GM11168 (cell line): ENCODE data around the gene TRRAP.

ENCODE experiments used
- in situ Hi-C: fragments of 300-500 bp; cut with MboI; formaldehyde crosslinking; loops from one replicate; pipeline ENCODE4 v1.12.0; 2022; ENCODE audit warnings: low sequenced_read_pairs; ENCODE audit not compliant: unreplicated experiment

TRRAP gene

DNA sequence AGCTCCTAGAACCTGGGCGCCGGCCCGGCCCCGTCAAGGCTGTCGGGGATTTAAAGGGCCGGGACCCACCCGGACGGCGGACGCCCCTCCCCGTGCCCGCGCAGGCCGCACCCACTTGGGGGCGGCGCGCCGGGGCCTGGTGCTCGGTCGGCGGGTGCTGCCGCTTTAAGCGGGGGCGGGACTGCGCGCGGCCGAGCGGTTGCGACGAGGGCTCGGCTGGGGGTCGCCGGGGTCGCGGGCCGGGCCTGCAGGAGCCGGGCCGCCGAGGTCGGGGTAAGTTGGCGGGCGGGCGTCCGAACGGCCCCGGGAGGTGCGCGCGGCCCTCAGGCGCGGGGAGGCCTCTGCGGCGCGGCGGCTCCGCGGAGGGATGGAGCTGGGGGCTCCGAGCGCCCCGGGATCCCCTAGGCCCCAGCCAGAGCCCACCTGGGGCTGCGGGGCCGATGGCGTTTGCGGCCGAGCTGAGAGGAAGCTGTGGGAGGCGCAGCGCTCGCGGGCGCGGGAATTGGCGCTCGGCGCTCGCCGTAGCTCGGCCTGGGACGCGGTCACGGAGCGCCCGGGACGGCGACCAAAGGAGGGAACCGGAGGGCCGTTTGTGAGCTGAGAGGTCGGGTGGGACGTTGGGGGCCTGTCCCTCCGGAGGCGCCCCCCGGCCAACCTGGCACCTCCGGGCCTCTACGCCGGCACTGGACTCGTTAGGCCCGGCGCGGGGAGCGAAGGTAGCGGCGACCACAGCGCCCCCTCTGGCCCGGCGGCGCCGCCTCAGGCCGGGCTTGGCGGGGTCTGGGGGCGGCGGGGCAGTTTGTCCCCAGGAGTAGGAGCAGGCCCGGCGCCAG is at the start of gene TRRAP:
Gene TRRAP, plus strand, starts transcription at position 168 of the 833 bp plus-strand sequence. CDS start 2,619 bp downstream, outside the sequence.
- in situ Hi-C loops = no loop called here

DNA sequence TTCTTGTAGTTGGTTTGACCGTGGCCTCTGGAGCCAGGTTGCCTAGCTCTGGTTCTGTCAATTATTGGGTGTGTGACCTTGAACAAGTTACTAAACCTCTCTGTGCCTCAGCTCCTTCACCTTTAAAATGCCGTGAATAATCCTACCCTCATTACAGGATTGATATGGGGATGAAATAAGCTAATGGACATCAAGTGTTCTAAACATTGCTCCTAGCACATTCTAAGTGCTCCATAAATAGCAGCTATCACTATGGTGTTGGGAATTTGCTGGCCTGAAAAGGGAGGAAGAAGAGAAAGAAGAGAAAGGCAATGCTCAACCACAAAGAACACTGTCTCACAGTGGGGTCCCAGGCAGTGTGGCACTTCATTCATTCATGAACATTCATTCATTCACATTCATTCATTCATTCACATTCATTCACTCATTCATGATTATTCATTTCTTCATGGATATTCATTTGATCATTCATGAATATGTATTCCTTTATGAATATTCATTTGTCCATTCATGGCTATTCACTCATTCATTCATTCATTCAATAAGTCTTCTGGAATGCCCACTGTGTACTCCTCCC is 47.3 kb upstream of the TRRAP start:
- in situ Hi-C loops = loop anchor here (25.0 kb wide), 1 partner anchor 94 kb away; no protein-coding TSS in a partner anchor

GRCh38 chr7:98831641-98832221 is 46.6 kb upstream of the TRRAP start:
- in situ Hi-C loops = loop anchor here (25.0 kb wide), 1 partner anchor 94 kb away; no protein-coding TSS in a partner anchor

GRCh38 chr7:98833022-98833421 is 45.3 kb upstream of the TRRAP start:
- in situ Hi-C loops = loop anchor here (25.0 kb wide), 1 partner anchor 96 kb away; no protein-coding TSS in a partner anchor

DNA sequence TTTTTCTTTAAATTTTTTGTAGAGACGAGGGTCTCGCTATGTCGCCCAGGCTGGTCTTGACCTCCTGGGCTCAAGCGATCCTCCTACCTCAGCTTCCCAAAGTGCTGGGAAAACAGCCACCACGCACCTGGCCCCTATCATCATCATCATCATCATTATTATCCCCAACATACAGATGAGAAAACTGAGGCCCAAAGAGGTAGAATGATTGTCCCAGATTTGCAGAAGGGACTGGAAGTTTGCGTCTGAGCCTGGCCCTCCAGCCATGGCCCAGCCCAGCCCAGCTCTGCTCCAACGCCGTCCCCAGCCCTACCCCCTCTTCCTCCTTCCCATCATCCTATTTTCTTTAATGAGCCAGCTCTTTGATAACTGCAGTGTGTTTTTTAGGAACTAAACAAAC is 43.4 kb upstream of the TRRAP start:
- in situ Hi-C loops = loop anchor here (25.0 kb wide), 1 partner anchor 98 kb away; no protein-coding TSS in a partner anchor

GRCh38 chr7:98836811-98837629 is 41.3 kb upstream of the TRRAP start:
- in situ Hi-C loops = loop anchor here (25.0 kb wide), 1 partner anchor 100 kb away; no protein-coding TSS in a partner anchor

DNA sequence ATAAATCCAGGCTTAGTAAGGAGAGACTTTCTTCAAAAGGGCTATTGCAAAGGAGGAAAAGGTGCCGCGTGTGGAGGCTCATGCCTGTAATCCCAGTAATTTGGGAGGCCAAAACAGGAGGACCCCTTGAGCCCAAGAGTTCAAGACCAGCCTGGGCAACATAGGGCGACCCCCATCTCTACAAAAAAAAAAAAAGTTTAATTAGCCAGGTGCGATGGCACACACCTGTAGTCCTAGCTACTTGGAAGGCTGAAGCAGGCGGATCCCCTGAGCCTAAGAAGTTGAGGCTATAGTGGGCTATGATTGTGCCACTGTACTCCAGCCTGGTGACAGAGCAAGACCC is 40.7 kb upstream of the TRRAP start:
- in situ Hi-C loops = loop anchor here (25.0 kb wide), 1 partner anchor 100 kb away; no protein-coding TSS in a partner anchor

GRCh38 chr7:98840096-98840495 is 38.2 kb upstream of the TRRAP start:
- in situ Hi-C loops = loop anchor here (5.0 to 25.0 kb wide), 2 partner anchors 103 to 408 kb away; no protein-coding TSS in a partner anchor

DNA sequence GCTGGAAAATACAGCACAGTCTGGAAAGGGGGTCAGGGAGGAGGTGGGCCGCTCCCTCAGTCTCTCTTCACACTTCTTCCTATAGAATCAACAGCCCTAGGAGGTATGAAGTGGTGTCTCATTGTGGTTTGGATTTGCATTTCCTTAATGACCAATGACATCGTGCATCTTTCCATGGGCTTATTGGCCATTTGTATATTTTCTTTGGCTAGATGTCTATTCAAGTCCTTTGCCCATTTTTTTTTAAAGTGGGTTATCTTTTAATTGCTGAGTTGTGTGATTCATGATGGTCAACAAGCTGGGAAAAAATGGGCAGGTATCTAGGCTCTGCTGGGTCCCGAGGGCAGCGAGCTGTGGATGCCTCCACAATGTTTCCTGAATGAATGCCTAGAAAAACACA is 37.6 kb upstream of the TRRAP start:
- in situ Hi-C loops = loop anchor here (5.0 to 25.0 kb wide), 2 partner anchors 103 to 408 kb away; no protein-coding TSS in a partner anchor

DNA sequence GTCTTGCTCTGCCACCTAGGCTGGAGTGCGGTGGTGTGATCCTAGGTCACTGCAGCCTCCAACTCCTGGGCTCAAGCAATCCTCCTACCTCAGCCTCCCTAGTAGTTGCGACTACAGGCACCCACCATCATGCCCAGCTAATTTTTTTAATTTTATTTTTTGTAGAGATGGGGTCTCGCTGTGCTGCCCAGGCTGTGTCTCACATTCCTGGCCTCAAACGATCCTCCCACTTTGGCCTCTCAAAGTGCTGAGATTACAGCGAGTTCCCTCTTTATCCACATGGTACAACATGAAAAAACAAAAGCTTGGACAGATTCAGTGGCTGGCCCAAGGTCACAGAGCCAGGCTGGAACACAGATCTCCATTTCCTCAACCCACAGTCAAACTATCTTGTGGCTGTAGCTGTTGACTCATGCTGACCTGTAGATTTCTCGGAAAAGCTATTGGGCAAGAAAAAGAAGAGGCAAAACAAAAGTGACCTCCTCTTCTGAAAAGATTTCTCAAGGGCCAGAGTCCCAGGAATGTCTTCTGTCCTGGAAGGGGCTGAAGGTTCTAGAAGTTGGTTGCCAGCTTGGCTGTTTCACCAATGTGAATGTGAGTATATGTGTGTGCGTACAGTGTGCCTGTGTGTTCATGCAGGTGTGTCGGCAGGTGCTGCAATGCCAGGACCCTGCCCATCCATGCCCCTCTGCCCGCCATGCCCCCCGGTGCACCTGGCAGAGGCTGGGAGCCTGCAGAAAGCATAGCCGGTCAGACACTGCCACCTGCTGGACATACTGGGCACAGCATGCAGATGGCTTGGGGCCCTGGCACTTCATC is 36.9 kb upstream of the TRRAP start:
- in situ Hi-C loops = loop anchor here (5.0 to 25.0 kb wide), 2 partner anchors 104 to 409 kb away; no protein-coding TSS in a partner anchor

- in situ Hi-C loops = loop anchor here (5.0 to 25.0 kb wide), 2 partner anchors 105 to 410 kb away; no protein-coding TSS in a partner anchor
These were observed 35.8 kb upstream of the TRRAP start for GRCh38 chr7:98842552-98842951.

GRCh38 chr7:98848918-98849317 is 29.4 kb upstream of the TRRAP start:
- in situ Hi-C loops = loop anchor here (25.0 kb wide), 1 partner anchor 112 kb away; no protein-coding TSS in a partner anchor

DNA sequence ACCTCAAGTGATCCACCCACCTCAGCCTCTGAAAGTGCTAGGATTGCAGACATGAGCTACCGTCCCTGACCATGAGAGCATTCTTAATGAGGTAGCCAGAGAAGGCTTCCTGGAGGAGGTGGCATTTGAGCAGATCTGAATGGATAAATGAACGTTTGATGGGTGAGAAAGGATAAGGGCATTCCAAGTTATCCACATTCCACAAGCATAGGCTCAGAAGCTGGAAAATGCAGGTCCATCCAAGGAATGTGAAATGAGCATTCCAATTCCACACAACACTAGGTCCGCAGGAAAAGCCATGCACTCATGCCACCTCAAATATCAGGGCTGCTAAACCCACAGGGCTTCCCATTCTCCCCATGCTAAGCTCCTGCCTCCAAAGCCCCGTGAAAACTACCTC is 25.5 kb upstream of the TRRAP start:
- in situ Hi-C loops = no loop called here

- in situ Hi-C loops = no loop called here
These were observed 22.5 kb upstream of the TRRAP start for GRCh38 chr7:98855610-98856422.

GRCh38 chr7:98860071-98860470 is 18.3 kb upstream of the TRRAP start:
- in situ Hi-C loops = no loop called here

GRCh38 chr7:98862203-98862602 is 16.1 kb upstream of the TRRAP start:
- in situ Hi-C loops = no loop called here

GRCh38 chr7:98862716-98863420 is 15.5 kb upstream of the TRRAP start:
- in situ Hi-C loops = no loop called here

GRCh38 chr7:98863601-98864000 is 14.7 kb upstream of the TRRAP start:
- in situ Hi-C loops = no loop called here
